HepG2 (cell line): ENCODE measurements around the gene C22orf42. TPM values are rescaled to one million over a fixed set of nuclear protein-coding genes. Genes with fewer than 3 reads are reported as not detected.

Source experiments
- ATAC-seq: fragments of 200-7000 bp; cut with Tn5 transposase; 3 replicates; pipeline ENCODE4 v1.9.1; 2020; ENCODE audit warnings: mild to moderate bottlenecking, moderate library complexity
- BruUV-seq: library from RNA; stranded (reverse); fragments of 400-500 nt; replicated peaks from 2 replicates; lab custom pipeline; 2021; lab: Mats Ljungman, UMichigan
- CTCF ChIA-PET: fragments of 300-600 bp; formaldehyde crosslinking; extraction: SDS; loops from one replicate; lab custom pipeline; 2021; ENCODE audit warnings: low total read pairs, inconsistent platforms, low intra/inter-chr PET ratio; lab: Yijun Ruan, JAX
- POLR2A ChIA-PET: fragments of 350-600 bp; sonication (Branson Sonifier 250); formaldehyde crosslinking; loops from one replicate; lab custom pipeline; 2020; ENCODE audit warnings: antibody characterized with exemption, inconsistent platforms; lab: Yijun Ruan, JAX
- DNase-seq: peaks from one replicate; pipeline ENCODE4 v3.0.0-alpha.2; 2015; ENCODE audit warnings: low spot score
- FAIRE-seq: peaks from 3 replicates; lab custom pipeline; 2011; peaks lifted over from hg19 to GRCh38; lab: Jason Lieb, UNC
- H2AFZ ChIP-seq: one replicate; pipeline ENCODE4 v1.6.1; 2011; ENCODE audit warnings: low read length, inconsistent platforms
- H3K27ac ChIP-seq: fragments of 300-600 bp; 3 replicates; pipeline ENCODE4 v1.8.0; 2011; ENCODE audit warnings: mixed run types, mild to moderate bottlenecking, mixed read lengths, low read length, inconsistent platforms; ENCODE audit not compliant: insufficient read depth; ENCODE audit errors: extremely low read length
- H3K27me3 ChIP-seq, 2 experiments: fragments of 200-600 bp in 1 of 2; 2 replicates in 1 of 2; 3 replicates in 1 of 2; pipeline versions ENCODE4 v1.6.0 to v1.8.0; 2011; ENCODE audit warnings: low read length in 2 of 2, mild to moderate bottlenecking in 2 of 2, moderate library complexity in 2 of 2, inconsistent platforms in 1 of 2; ENCODE audit not compliant: insufficient read depth in 2 of 2, control insufficient read depth in 1 of 2
- H3K36me3 ChIP-seq, 2 experiments: fragments of 200-600 bp in 1 of 2; replicated peaks in 1 of 2; 2 replicates in 1 of 2; 3 replicates in 1 of 2; pipeline versions ENCODE4 v1.5.1 to v1.8.0; 2011; ENCODE audit warnings: low read length in 2 of 2, inconsistent platforms in 1 of 2; ENCODE audit not compliant: insufficient read depth in 2 of 2, control insufficient read depth in 1 of 2
- H3K4me1 ChIP-seq: 2 replicates; pipeline ENCODE4 v1.5.1; 2012; ENCODE audit warnings: low read length, inconsistent platforms; ENCODE audit not compliant: insufficient read depth
- H3K4me2 ChIP-seq: 2 replicates; pipeline ENCODE4 v1.6.0; 2011; ENCODE audit warnings: low read depth, low read length, inconsistent platforms
- H3K4me3 ChIP-seq, 3 experiments: fragments of 200-600 bp in 1 of 3; sonication (generic), shearing (Covaris generic) in 1 of 3; replicated peaks in 1 of 3; 2 replicates each; pipeline ENCODE4 v1.5.1; 2011 to 2016; ENCODE audit warnings: low read length in 3 of 3, inconsistent platforms in 2 of 3, low read depth in 2 of 3, mild to moderate bottlenecking in 2 of 3, control low read depth in 1 of 3, mixed read lengths in 1 of 3; ENCODE audit not compliant: insufficient read depth in 1 of 3
- H3K79me2 ChIP-seq: one replicate; pipeline ENCODE4 v1.6.1; 2011; ENCODE audit warnings: low read length, inconsistent platforms; ENCODE audit not compliant: insufficient read depth
- H3K9ac ChIP-seq: 2 replicates; pipeline ENCODE4 v1.6.0; 2011; ENCODE audit warnings: mild to moderate bottlenecking, low read depth, low read length, inconsistent platforms; ENCODE audit not compliant: insufficient read depth
- H3K9me3 ChIP-seq: 2 replicates; pipeline ENCODE4 v1.5.1; 2012; ENCODE audit warnings: mild to moderate bottlenecking, low read length
- H4K20me1 ChIP-seq: 2 replicates; pipeline ENCODE4 v1.6.0; 2011; ENCODE audit warnings: inconsistent platforms, mild to moderate bottlenecking, low read length, moderate library complexity; ENCODE audit not compliant: insufficient read depth
- BCL6 ChIP-seq: IDR thresholded peaks from 2 replicates; pipeline ENCODE4 v1.6.1; 2016; ENCODE audit warnings: missing genetic modification reagents, missing compliant biosample characterization
- CTCF ChIP-seq: sonication (generic); formaldehyde crosslinking; IDR thresholded peaks from 2 replicates; pipeline ENCODE4 v1.5.0; 2020; ENCODE audit warnings: mild to moderate bottlenecking, missing genetic modification reagents, moderate library complexity
- GLI4 ChIP-seq: sonication (generic); formaldehyde crosslinking; IDR thresholded peaks from 2 replicates; pipeline ENCODE4 v1.5.1; 2020; ENCODE audit warnings: missing genetic modification reagents, mild to moderate bottlenecking, moderate library complexity, borderline replicate concordance
- STAG1 ChIP-seq: sonication (generic); formaldehyde crosslinking; IDR thresholded peaks from 2 replicates; pipeline ENCODE4 v1.4.0; 2020; ENCODE audit warnings: missing genetic modification reagents
- XBP1 ChIP-seq: sonication (generic); formaldehyde crosslinking; IDR thresholded peaks from 2 replicates; pipeline ENCODE4 v1.5.0; 2020; ENCODE audit warnings: missing genetic modification reagents
- ZNF781 ChIP-seq: sonication (generic); formaldehyde crosslinking; IDR thresholded peaks from 2 replicates; pipeline ENCODE4 v1.5.1; 2020; ENCODE audit warnings: borderline replicate concordance, mild to moderate bottlenecking, missing genetic modification reagents; ENCODE audit errors: not compliant biosample characterization
- WGBS: methylation state at CpG from one replicate; pipeline ENCODE4 v1.1.6; 2017; ENCODE audit warnings: low lambda C conversion rate; 5-methylcytosine and 5-hydroxymethylcytosine counted together
- in situ Hi-C: cut with HindIII; loops from 2 replicates; pipeline ENCODE4 v1.10.0; 2017; ENCODE audit warnings: low pct_unique_long_range_greater_than_20kb; ENCODE audit not compliant: extremely low pct_ligation_motif_present
- intact Hi-C: fragments of 100-400 bp; cut with micrococcal nuclease; formaldehyde crosslinking; loops from one replicate; pipeline ENCODE4 v1.10.0; 2022; ENCODE audit not compliant: unreplicated experiment
- polyA plus RNA-seq, 8 experiments: library from polyadenylated mRNA; depleted of rRNA in 3 of 8; stranded (reverse) in 7 of 8; unstranded in 1 of 8; fragments of >200 nt; fragmentation: Illumina TruSeq in 4 of 8; extraction: Trizol in 4 of 8; gene quantifications; 2 replicates each; pipeline versions ENCODE4 v1.2.1 to v1.2.3, GENCODE V29; 2011 to 2016; ENCODE audit warnings: low read depth in 4 of 8, missing spikeins in 1 of 8, mixed read lengths in 1 of 8; ENCODE audit not compliant: insufficient read depth in 1 of 8
- total RNA-seq, 5 experiments: library from RNA; depleted of rRNA; stranded (reverse); fragments of >200 nt; fragmentation: Illumina TruSeq; extraction: Trizol; gene quantifications; 2 replicates each; pipeline ENCODE4 v1.2.3, GENCODE V29; 2016; ENCODE audit warnings: low read depth in 1 of 5

C22orf42 gene
- total and polyA plus RNA-seq, 2 of the 13 experiments (the other 11 are each of a cell fraction or from before 2014, with no cell fraction given): not detected

GRCh38 chr22:32103658-32104315 is 55.3 kb downstream of the C22orf42 start:
- intact Hi-C loops: loop anchor here (10.0 kb wide), 1 partner anchor 271 kb away; no protein-coding TSS in a partner anchor
- H3K4me2 ChIP-seq: no peak overlapping the region
- H3K4me1 ChIP-seq: no peaks in the 10 kb centered on the region
- H3K9me3 ChIP-seq: no peaks in the 10 kb centered on the region
- H3K9ac ChIP-seq: no peak overlapping the region
- TF ChIP-seq CTCF (CRISPR knock-in tag) (peak; percentile 32; the same call in 1 of the 2 replicates), STAG1 (CRISPR knock-in tag) (peak; percentile 61), ZNF781 (CRISPR knock-in tag) (no peak), XBP1 (no peak), GLI4 (no peak), BCL6 (CRISPR knock-in tag) (0 out of 2 replicates have a peak, but pooled peaks have one; percentile 13)
- H3K79me2 ChIP-seq: no peaks in the 10 kb centered on the region
- ATAC-seq (no peak), DNase-seq (no peak), FAIRE-seq (no peak)
- no peak overlapping the region for H3K4me3 ChIP-seq
- no peaks in the 10 kb centered on the region for H4K20me1 ChIP-seq
- no peak overlapping the region for H3K27ac ChIP-seq
- no TSS peak for BruUV-seq
- no peak overlapping the region for H2AFZ ChIP-seq
- in situ Hi-C loops: loop anchor here (10.0 kb wide), 1 partner anchor 161 kb away; no protein-coding TSS in a partner anchor
- ChIA-PET CTCF (interaction anchor here (1.2 kb wide), 1 partner anchor 162 kb away, joined by 6 read pairs; no protein-coding TSS in a partner anchor), POLR2A (no interaction called here)
- no peaks in the 10 kb centered on the region for H3K27me3 ChIP-seq
- H3K36me3 ChIP-seq: no peaks in the 10 kb centered on the region
- WGBS: 0% methylated on average over 2 of the region's 2 CpGs
